Suprapubic skin (tissue), 4 donors: ENCODE results near the gene MORN5.

Experiments used
- CTCF ChIP-seq, 2 donors: fragments of 200-600 bp in 1 of 2; fragments of 450-650 bp in 1 of 2; sonication (generic) in 1 of 2; IDR thresholded peaks; one replicate each; pipeline ENCODE4 v1.5.1; 2016 to 2019; ENCODE audit warnings: antibody characterized with exemption in 2 of 2, mild to moderate bottlenecking in 1 of 2, moderate library complexity in 1 of 2
- POLR2A ChIP-seq, 2 donors: fragments of 450-650 bp; IDR thresholded peaks; one replicate each; pipeline ENCODE4 v1.6.1; 2017; ENCODE audit warnings: antibody characterized with exemption in 2 of 2, mild to moderate bottlenecking in 2 of 2, moderate library complexity in 2 of 2
- POLR2AphosphoS5 ChIP-seq, 3 donors: sonication (generic); formaldehyde crosslinking; IDR thresholded peaks; one replicate each; pipeline ENCODE4 v1.6.1; 2017; ENCODE audit warnings: antibody characterized with exemption in 3 of 3

GRCh38 chr9:122217640-122218039 lies 57.9 kb downstream of the MORN5 start:
- TF ChIP-seq CTCF (IDR thresholded peaks at IDR 0.05), result no peak
- TF ChIP-seq POLR2A (IDR thresholded peaks at IDR 0.05), result no peak
- TF ChIP-seq POLR2AphosphoS5 (IDR thresholded peaks at IDR 0.05), result no peak
